Neural cell (in vitro differentiated cells): ENCODE results near the gene CHST11. TPM values are rescaled to one million over a fixed set of nuclear protein-coding genes. Genes with fewer than 3 reads are reported as not detected.

Experiments used
- H2AFZ ChIP-seq: fragments of 200-600, 300-800 bp; sonication (generic), shearing (Covaris generic); 2 replicates; pipeline ENCODE4 v1.6.0; 2014; ENCODE audit warnings: low read depth, mild to moderate bottlenecking, antibody characterized with exemption, low read length, moderate library complexity
- H3F3A ChIP-seq: fragments of 200-600 bp; shearing (Covaris generic); 2 replicates; pipeline ENCODE4 v1.6.1; 2016; ENCODE audit warnings: mild to moderate bottlenecking, moderate library complexity, mixed read lengths, antibody characterized with exemption, low read length; ENCODE audit not compliant: insufficient read depth, poor library complexity, severe bottlenecking
- H3K27ac ChIP-seq: fragments of 200-600, 300-800 bp; sonication (generic), shearing (Covaris generic); 2 replicates; pipeline ENCODE4 v1.5.1; 2014; ENCODE audit warnings: mild to moderate bottlenecking, low read length, moderate library complexity
- H3K27me3 ChIP-seq: fragments of 300-800, 200-600 bp; sonication (generic), shearing (Covaris generic); 2 replicates; pipeline ENCODE4 v1.6.0; 2014; ENCODE audit warnings: mild to moderate bottlenecking, low read depth, low read length, moderate library complexity; ENCODE audit not compliant: insufficient read depth
- H3K36me3 ChIP-seq: fragments of 300-800, 200-600 bp; sonication (generic), shearing (Covaris generic); 2 replicates; pipeline ENCODE4 v1.5.1; 2014; ENCODE audit warnings: mild to moderate bottlenecking, antibody characterized with exemption, low read length, moderate library complexity; ENCODE audit not compliant: insufficient read depth
- H3K4me2 ChIP-seq: fragments of 300-800, 200-600 bp; sonication (generic), shearing (Covaris generic); 2 replicates; pipeline ENCODE4 v1.6.0; 2014; ENCODE audit warnings: mild to moderate bottlenecking, low read length
- H3K4me3 ChIP-seq: fragments of 300-800, 200-600 bp; sonication (generic), shearing (Covaris generic); 2 replicates; pipeline ENCODE4 v1.5.1; 2014; ENCODE audit warnings: mild to moderate bottlenecking, low read length, moderate library complexity
- H3K79me2 ChIP-seq: fragments of 200-600 bp; shearing (Covaris generic); replicated peaks from 2 replicates; pipeline ENCODE4 v1.6.0; 2014; ENCODE audit warnings: mild to moderate bottlenecking, low read length, moderate library complexity; ENCODE audit not compliant: insufficient read depth
- H3K9ac ChIP-seq: fragments of 300-800, 200-600 bp; sonication (generic), shearing (Covaris generic); 2 replicates; pipeline ENCODE4 v1.6.1; 2016; ENCODE audit warnings: mild to moderate bottlenecking, low read length, mixed read lengths
- H3K9me2 ChIP-seq: fragments of 200-600 bp; shearing (Covaris generic); 2 replicates; pipeline ENCODE4 v1.6.1; 2016; ENCODE audit warnings: mild to moderate bottlenecking, low read length, mixed read lengths; ENCODE audit not compliant: insufficient read depth
- H3K9me3 ChIP-seq: fragments of 200-600, 300-800 bp; sonication (generic), shearing (Covaris generic); 2 replicates; pipeline ENCODE4 v1.6.1; 2016; ENCODE audit warnings: mild to moderate bottlenecking, mixed run types, low read length, moderate library complexity, mixed read lengths
- H4K20me1 ChIP-seq: fragments of 200-600 bp; shearing (Covaris generic); 2 replicates; pipeline ENCODE4 v1.6.1; 2016; ENCODE audit warnings: mild to moderate bottlenecking, mixed run types; ENCODE audit not compliant: insufficient read depth
- CTCF ChIP-seq: fragments of 450-650 bp; IDR thresholded peaks from 2 replicates; pipeline ENCODE4 v1.5.1; 2014; ENCODE audit warnings: antibody characterized with exemption, mild to moderate bottlenecking, moderate library complexity; ENCODE audit not compliant: poor library complexity, severe bottlenecking
- EP300 ChIP-seq: fragments of 450-650 bp; conservative IDR thresholded peaks from 2 replicates; pipeline ENCODE4 v1.6.1; 2014; ENCODE audit warnings: antibody characterized with exemption, mild to moderate bottlenecking, moderate library complexity; ENCODE audit not compliant: poor library complexity, severe bottlenecking
- EZH2 ChIP-seq: fragments of 200-600, 300-800 bp; shearing (Covaris generic), sonication (generic); IDR thresholded peaks from 2 replicates; pipeline ENCODE4 v1.6.1; 2014; ENCODE audit warnings: antibody characterized with exemption, low read length, borderline replicate concordance, mild to moderate bottlenecking; ENCODE audit not compliant: insufficient read depth, poor library complexity, severe bottlenecking
- MXI1 ChIP-seq: fragments of 450-650 bp; conservative IDR thresholded peaks from 2 replicates; pipeline ENCODE4 v1.6.1; 2014; ENCODE audit warnings: antibody characterized with exemption, mild to moderate bottlenecking; ENCODE audit not compliant: poor library complexity, severe bottlenecking
- POLR2AphosphoS5 ChIP-seq: IDR thresholded peaks from 2 replicates; pipeline ENCODE4 v1.6.1; 2012
- RAD21 ChIP-seq: fragments of 450-650 bp; conservative IDR thresholded peaks from 2 replicates; pipeline ENCODE4 v1.6.1; 2014; ENCODE audit warnings: antibody characterized with exemption, mild to moderate bottlenecking, moderate library complexity
- REST ChIP-seq: IDR thresholded peaks from 2 replicates; pipeline ENCODE4 v1.6.1; 2012; ENCODE audit warnings: borderline replicate concordance
- SMC3 ChIP-seq: fragments of 450-650 bp; conservative IDR thresholded peaks from 2 replicates; pipeline ENCODE4 v1.6.1; 2014; ENCODE audit warnings: antibody characterized with exemption, mild to moderate bottlenecking, moderate library complexity; ENCODE audit not compliant: poor library complexity
- TAF1 ChIP-seq: IDR thresholded peaks from 2 replicates; pipeline ENCODE4 v1.6.1; 2012; ENCODE audit warnings: low read depth
- polyA plus RNA-seq: library from polyadenylated mRNA; depleted of rRNA; stranded (reverse); fragments of >200 nt; gene quantifications from 2 replicates; pipeline ENCODE4 v1.2.3, GENCODE V29; 2014

Gene CHST11
- polyA plus RNA-seq, 1 donor from 2014 or later: 15.0 TPM

- Histone ChIP-seq H3F3A (no peaks in the 10 kb centered on the region), H3K79me2 (peaks cover 5% of the 10 kb centered on the region), H3K27ac (no peak overlapping the region), H4K20me1 (no peaks in the 10 kb centered on the region), H3K36me3 (no peaks in the 10 kb centered on the region), H3K9me3 (no peaks in the 10 kb centered on the region), H3K9me2 (no peaks in the 10 kb centered on the region), H2AFZ (no peak overlapping the region), H3K27me3 (no peaks in the 10 kb centered on the region), H3K4me2 (no peak overlapping the region), H3K4me3 (no peak overlapping the region), H3K9ac (no peak overlapping the region)
- TF ChIP-seq POLR2AphosphoS5 (no peak), EZH2 (no peak), REST (no peak), EP300 (no peak), SMC3 (no peak), CTCF (no peak), RAD21 (no peak), TAF1 (no peak), MXI1 (no peak)
These were observed 54.2 kb downstream of the CHST11 start for GRCh38 chr12:104510873-104511440.

- H3K9ac ChIP-seq: no peak overlapping the region
- H3K36me3 ChIP-seq: no peaks in the 10 kb centered on the region
- H3F3A ChIP-seq: no peaks in the 10 kb centered on the region
- no peaks in the 10 kb centered on the region for H3K27me3 ChIP-seq
- H3K4me3 ChIP-seq: no peak overlapping the region
- H3K4me2 ChIP-seq: no peak overlapping the region
- no peak overlapping the region for H3K27ac ChIP-seq
- no peaks in the 10 kb centered on the region for H4K20me1 ChIP-seq
- no peaks in the 10 kb centered on the region for H3K9me2 ChIP-seq
- no peak for TF ChIP-seq REST
- TF ChIP-seq SMC3: no peak
- TF ChIP-seq RAD21: no peak
- TF ChIP-seq EP300: no peak
- no peak for TF ChIP-seq MXI1
- TF ChIP-seq CTCF: no peak
- TF ChIP-seq POLR2AphosphoS5: no peak
- TF ChIP-seq TAF1: no peak
- H2AFZ ChIP-seq: no peak overlapping the region
- H3K9me3 ChIP-seq: no peaks in the 10 kb centered on the region
- H3K79me2 ChIP-seq: peaks cover 5% of the 10 kb centered on the region
These were observed 56.9 kb downstream of the CHST11 start for GRCh38 chr12:104513681-104514080.
